IMR-90 (cell line): Measurements from ENCODE around the gene NAT14. TPM values are rescaled to one million over a fixed set of nuclear protein-coding genes. Genes with fewer than 3 reads are reported as not detected.

Experiments used
- CTCF ChIP-seq: conservative IDR thresholded peaks from 2 replicates; pipeline ENCODE4 v1.5.1; 2012; ENCODE audit warnings: mild to moderate bottlenecking, low read depth, low read length, improper control_type of control experiment
- POLR2A ChIP-seq: IDR thresholded peaks from 2 replicates; pipeline ENCODE4 v1.6.1; 2012; ENCODE audit warnings: mild to moderate bottlenecking, low read depth, low read length
- polyA plus RNA-seq, 3 experiments: library from polyadenylated mRNA; depleted of rRNA; stranded (reverse); fragments of >200 nt; gene quantifications; 2 replicates each; pipeline ENCODE4 v1.2.3, GENCODE V29; 2012; ENCODE audit warnings: low replicate concordance in 1 of 3
- total RNA-seq: library from RNA; depleted of rRNA; stranded (reverse); fragments of >200 nt; gene quantifications from 2 replicates; pipeline ENCODE4 v1.2.3, GENCODE V29; 2012

NAT14 gene
- total and polyA plus RNA-seq, 2 of the 4 experiments (the other 2 are of a cell fraction): 4.3 to 41.2 TPM

- TF ChIP-seq CTCF (no peak), POLR2A (no peak)
Observed at GRCh38 chr19:55489711-55490477, 4.9 kb downstream of the NAT14 start (continued).
